Measurements from ENCODE around the gene VTCN1.

DNA sequence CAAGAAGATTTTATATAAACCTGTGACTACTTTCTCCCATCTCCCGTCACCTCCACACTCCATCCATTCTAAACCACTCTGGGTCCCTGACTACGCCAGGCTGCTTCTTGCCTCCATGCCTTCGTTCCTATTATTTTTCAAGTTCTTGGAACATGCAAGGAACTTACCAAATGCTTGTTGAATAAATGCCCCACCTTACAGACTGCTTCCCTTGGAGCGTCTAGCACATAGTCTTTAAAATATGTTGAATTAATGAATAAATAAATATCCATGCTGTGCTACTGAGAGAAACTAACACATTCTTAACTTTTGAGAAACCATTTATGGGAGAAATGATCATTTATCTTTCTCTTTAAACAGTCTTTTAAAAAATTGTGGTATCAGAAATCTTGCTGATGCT lies 27.6 kb downstream of the VTCN1 start:
- TF ChIP-seq, protein P1, sequence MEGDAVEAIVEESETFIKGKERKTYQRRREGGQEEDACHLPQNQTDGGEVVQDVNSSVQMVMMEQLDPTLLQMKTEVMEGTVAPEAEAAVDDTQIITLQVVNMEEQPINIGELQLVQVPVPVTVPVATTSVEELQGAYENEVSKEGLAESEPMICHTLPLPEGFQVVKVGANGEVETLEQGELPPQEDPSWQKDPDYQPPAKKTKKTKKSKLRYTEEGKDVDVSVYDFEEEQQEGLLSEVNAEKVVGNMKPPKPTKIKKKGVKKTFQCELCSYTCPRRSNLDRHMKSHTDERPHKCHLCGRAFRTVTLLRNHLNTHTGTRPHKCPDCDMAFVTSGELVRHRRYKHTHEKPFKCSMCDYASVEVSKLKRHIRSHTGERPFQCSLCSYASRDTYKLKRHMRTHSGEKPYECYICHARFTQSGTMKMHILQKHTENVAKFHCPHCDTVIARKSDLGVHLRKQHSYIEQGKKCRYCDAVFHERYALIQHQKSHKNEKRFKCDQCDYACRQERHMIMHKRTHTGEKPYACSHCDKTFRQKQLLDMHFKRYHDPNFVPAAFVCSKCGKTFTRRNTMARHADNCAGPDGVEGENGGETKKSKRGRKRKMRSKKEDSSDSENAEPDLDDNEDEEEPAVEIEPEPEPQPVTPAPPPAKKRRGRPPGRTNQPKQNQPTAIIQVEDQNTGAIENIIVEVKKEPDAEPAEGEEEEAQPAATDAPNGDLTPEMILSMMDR (conservative IDR thresholded peaks at IDR 0.05; ENCODE audit: low read length): no peak
- no peak for TF ChIP-seq EZH2phosphoT487 (IDR thresholded peaks at IDR 0.05; ENCODE audit: borderline replicate concordance, low read depth, low read length)
